Activated T-cell treated with anti-CD3 and anti-CD28 coated beads, Interleukin-2, amount 50 U/mL, for 72 hours (primary cell): ENCODE measurements around the gene TES. TPM values are rescaled to one million over a fixed set of nuclear protein-coding genes. Genes with fewer than 3 reads are reported as not detected.

Experiments used
- ATAC-seq, 2 donors: fragments of 150-1000 bp; cut with Tn5 transposase; replicated peaks in 1 of 2; 2 replicates each; pipeline ENCODE4 v1.10.0; 2021; ENCODE audit warnings: moderate library complexity in 2 of 2, mild to moderate bottlenecking in 1 of 2
- DNase-seq, 2 donors: peaks; one replicate each; pipeline ENCODE4 v3.0.0; 2021 to 2022; ENCODE audit warnings: mixed read lengths in 1 of 2
- H3K27ac Mint-ChIP-seq: one replicate; pipeline ENCODE4 v1.8.0; 2022; ENCODE audit warnings: mild to moderate bottlenecking, moderate library complexity, mixed read lengths
- H3K27me3 Mint-ChIP-seq: one replicate; pipeline ENCODE4 v1.8.0; 2022; ENCODE audit warnings: low read depth, mixed read lengths
- H3K36me3 Mint-ChIP-seq, 2 donors: one replicate each; pipeline ENCODE4 v1.8.0; 2022; ENCODE audit warnings: mixed read lengths in 2 of 2, mild to moderate bottlenecking in 1 of 2; ENCODE audit not compliant: insufficient read depth in 2 of 2
- H3K4me1 Mint-ChIP-seq: one replicate; pipeline ENCODE4 v1.8.0; 2022; ENCODE audit warnings: low read depth, mixed read lengths
- H3K4me3 Mint-ChIP-seq, 2 donors: one replicate each; pipeline ENCODE4 v1.8.0; 2022; ENCODE audit warnings: mild to moderate bottlenecking in 2 of 2, mixed read lengths in 2 of 2, moderate library complexity in 2 of 2
- H3K9me3 Mint-ChIP-seq, 2 donors: one replicate each; pipeline ENCODE4 v1.8.0; 2022; ENCODE audit warnings: mixed read lengths in 2 of 2
- total RNA-seq, 2 donors: library from RNA; stranded (reverse); gene quantifications; one replicate each; pipeline ENCODE4 v1.2.3, GENCODE V29; 2022

The TES gene
- total RNA-seq, 2 donors from 2014 or later, result 121 to 125 TPM

DNA sequence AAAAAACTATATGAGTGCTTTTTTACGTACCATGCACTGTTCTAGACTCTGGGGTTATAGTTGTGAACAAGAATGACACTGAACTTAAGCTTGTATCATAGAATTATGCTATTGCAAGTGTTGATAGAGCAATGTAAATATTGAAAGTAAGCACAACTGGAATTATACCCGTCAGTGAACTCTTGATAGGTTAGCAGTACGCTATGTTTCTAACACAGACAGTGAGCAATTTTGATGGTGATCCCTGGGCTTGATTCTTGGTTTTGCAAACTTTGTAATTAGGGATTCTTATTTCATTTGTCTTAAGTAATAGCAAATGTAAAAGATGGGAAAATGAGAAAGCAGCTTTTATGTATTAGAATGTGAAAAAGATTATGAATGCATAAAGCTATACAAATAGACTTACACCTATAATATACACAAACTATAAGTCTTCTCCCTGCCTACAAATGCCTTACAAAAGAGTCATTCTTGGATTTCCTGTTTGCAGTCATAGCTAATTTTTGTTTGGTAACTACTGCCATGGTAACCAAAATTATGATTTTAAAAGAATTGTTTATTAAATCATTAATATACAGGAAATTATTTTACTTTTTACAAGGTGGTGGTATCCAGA lies 6.7 kb downstream of the TES start:
- Mint-ChIP-seq H3K4me3 (peak overlapping the region in 1 of 2 donors; percentile 58), H3K27ac (no peak overlapping the region), H3K27me3 (no peaks in the 10 kb centered on the region), H3K36me3 (peaks cover 3 to 6% of the 10 kb centered on the region in 2 donors), H3K4me1 (peaks cover 93% of the 10 kb centered on the region), H3K9me3 (no peaks in the 10 kb centered on the region)
- DNase-seq (no peak), ATAC-seq (no peak)

DNA sequence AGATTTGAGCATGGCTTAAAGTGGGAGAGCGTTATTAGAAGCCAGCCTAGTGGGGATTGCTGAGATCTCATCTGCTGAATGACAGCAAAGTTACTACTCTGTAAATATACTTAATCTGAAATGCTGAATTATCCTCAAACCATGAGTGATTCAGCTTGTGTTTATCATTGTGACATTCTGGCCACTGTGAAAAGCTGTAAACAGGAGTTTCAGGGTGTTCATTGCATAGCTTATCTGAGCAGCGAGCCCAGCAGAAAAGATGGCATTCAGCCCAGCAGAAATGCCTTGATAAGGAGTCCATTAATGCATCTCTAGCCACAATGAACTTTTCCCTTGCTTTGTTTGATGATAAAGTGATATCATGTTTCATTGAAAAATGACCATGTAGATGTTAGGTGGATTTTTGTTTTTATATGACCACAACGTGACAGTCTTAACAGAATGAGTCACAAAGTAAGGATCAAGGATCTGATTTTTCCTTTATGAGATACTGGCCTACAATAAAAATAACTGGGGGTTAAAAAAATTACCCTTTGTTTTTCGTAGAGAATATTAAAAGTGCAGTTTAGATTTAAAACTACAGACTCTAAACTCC lies 7.8 kb downstream of the TES start:
- Mint-ChIP-seq H3K9me3 (no peaks in the 10 kb centered on the region), H3K4me3 (peak overlapping the region; percentile 29 to 72), H3K27ac (peak overlapping the region; percentile 89), H3K36me3 (peaks cover 1 to 4% of the 10 kb centered on the region in 2 donors), H3K4me1 (peaks cover 91% of the 10 kb centered on the region), H3K27me3 (no peaks in the 10 kb centered on the region)
- ATAC-seq, result no peak
- DNase-seq, result no peak

DNA sequence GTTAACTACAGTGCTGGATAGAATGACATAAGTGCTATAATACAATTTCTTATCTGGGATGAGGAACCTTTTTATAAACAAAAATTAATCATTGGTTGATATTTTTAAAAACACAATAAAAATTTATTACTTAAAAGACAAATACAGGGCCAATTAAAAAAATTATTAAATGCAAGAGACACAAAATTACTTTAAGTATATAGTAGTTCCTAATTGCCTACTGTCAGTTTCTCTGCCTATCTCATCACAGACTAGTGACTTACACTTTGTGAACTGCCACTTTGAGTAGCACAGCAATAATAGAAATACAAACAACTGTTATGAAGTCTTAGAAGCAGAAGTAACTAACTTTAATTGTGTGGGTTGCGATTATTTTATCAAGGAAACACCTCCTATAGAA lies 8.4 kb downstream of the TES start:
- DNase-seq (no peak), ATAC-seq (no peak)
- Mint-ChIP-seq H3K9me3 (no peaks in the 10 kb centered on the region), H3K27me3 (no peaks in the 10 kb centered on the region), H3K4me3 (peak overlapping the region; percentile 29 to 72), H3K4me1 (peaks cover 90% of the 10 kb centered on the region), H3K36me3 (peaks cover 1 to 4% of the 10 kb centered on the region in 2 donors), H3K27ac (peak overlapping the region; percentile 89)

DNA sequence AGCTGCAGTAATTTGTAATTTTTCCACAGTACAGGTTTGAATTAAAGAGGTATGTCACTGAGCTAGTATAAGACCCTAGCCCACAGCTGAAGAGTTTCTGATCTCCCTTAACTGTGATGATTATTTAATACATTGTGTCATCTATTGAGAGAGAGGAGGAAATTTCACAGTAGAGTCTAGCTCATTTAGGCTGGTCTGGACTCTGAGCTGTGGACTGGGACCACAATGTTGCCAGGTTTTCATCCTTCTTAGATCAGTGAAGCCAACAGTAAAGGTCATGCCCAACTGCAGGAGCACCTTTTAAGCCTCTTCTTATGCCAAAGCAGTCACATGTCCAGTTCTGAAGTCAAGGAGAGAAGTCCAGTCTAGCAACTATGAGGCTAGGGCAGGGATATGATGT lies 8.9 kb downstream of the TES start:
- Mint-ChIP-seq H3K27ac (no peak overlapping the region), H3K4me1 (peaks cover 90% of the 10 kb centered on the region), H3K9me3 (no peaks in the 10 kb centered on the region), H3K4me3 (no peak overlapping the region), H3K27me3 (no peaks in the 10 kb centered on the region), H3K36me3 (peaks cover 1 to 4% of the 10 kb centered on the region in 2 donors)
- DNase-seq (no peak), ATAC-seq (no peak)

DNA sequence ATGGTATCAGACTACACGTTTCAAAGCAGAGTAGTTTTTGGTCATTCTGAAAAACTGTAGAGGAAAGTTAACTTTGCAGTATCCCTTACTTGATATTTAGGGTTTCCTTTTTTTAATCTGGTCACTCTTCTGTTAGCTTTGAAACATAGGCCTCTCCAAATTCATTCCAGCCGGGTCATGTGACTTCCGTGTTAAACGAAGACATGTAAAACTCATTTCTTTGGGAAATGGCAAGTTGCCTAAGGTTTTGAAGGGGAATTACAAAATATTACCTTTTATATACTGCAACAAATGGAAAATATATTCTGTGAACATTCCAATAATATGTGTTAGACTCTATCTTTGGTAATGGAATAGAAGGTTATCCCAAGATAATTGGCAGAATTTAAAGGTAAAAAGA lies 9.5 kb downstream of the TES start:
- peaks cover 90% of the 10 kb centered on the region for H3K4me1 Mint-ChIP-seq
- DNase-seq (no peak), ATAC-seq (no peak)
- no peak overlapping the region for H3K4me3 Mint-ChIP-seq
- H3K27me3 Mint-ChIP-seq, result no peaks in the 10 kb centered on the region
- H3K36me3 Mint-ChIP-seq, result peaks cover 1 to 2% of the 10 kb centered on the region in 2 donors
- H3K27ac Mint-ChIP-seq, result no peak overlapping the region
- H3K9me3 Mint-ChIP-seq, result no peaks in the 10 kb centered on the region

DNA sequence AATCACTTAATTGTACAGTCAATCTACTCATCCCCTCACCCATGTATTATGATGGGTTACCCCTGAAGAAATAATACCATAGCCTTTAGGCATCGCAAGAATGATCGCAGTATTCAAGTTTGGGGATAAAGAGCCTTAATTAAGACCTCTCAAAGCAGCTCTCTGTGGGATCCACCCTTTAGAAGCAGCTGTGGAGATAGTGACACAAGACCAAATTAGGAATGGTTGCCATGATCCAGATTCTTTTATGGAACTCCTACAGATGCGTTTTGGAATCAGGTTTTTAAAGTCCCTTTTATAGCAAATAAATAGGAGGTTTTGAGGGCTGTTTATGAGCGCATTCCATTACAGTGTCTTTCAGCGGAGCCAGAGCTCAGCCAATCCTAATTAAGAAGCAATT lies 12.2 kb downstream of the TES start:
- Mint-ChIP-seq H3K27me3 (no peaks in the 10 kb centered on the region), H3K9me3 (no peaks in the 10 kb centered on the region), H3K4me1 (peaks cover 83% of the 10 kb centered on the region), H3K4me3 (no peak overlapping the region), H3K36me3 (peaks cover 0 to 1% of the 10 kb centered on the region in 2 donors), H3K27ac (no peak overlapping the region)
- ATAC-seq (no peak), DNase-seq (no peak)

DNA sequence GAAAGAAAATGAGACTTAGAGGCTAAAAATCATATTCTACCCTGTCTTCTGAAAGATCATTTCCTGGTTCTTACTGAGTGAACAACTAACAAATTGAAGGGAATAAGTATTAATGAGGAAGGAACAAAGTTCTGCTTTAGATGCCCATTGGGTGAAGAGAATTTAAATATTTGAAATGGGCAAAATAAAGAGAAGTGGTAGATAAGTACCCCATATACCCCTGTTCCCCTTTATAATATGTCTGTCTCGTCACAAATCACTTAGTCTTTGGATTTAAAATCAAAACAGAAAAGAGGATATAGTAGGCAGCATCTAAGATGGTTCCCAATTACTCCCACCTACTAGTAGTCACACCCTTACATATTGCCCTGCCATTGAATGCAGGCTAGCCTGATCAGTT lies 13.2 kb downstream of the TES start:
- Mint-ChIP-seq H3K27me3 (no peaks in the 10 kb centered on the region), H3K4me3 (peak overlapping the region; percentile 8 to 73), H3K36me3 (peaks cover 0 to 1% of the 10 kb centered on the region in 2 donors), H3K9me3 (no peaks in the 10 kb centered on the region), H3K4me1 (peaks cover 81% of the 10 kb centered on the region), H3K27ac (no peak overlapping the region)
- DNase-seq (no peak), ATAC-seq (no peak)

DNA sequence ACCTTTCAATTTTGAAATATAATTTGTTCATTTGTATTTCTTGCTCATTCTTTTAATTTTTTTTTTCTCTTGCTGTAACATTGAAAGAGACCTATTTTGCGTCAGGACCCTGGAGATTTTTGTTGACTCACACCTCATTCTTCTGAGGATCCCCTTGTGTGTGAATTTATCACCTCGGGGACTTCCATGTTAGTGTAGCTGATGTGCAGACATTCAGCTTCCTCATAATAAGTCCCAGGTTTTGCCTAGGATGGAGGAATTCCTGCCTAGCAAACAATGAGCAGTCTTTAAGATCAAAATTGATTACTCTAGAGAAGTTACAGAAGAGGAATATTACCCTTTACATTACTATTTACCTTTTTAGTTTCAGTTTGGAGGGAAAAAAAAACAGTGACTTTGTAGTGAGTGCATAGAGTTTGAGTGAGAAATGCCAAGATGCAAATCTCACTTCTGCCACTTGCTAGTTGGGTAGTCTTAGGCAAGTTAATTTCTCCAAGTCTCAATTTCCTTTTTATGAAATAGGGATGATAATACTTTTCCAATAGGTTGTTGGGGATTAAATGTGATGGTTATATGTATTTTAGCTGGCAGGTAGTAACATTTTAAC lies 14.3 kb downstream of the TES start:
- Mint-ChIP-seq H3K27me3 (no peaks in the 10 kb centered on the region), H3K4me1 (peaks cover 78% of the 10 kb centered on the region), H3K4me3 (peak overlapping the region; percentile 27 to 73), H3K27ac (peak overlapping the region; percentile 31), H3K9me3 (no peaks in the 10 kb centered on the region), H3K36me3 (peaks cover 0 to 1% of the 10 kb centered on the region in 2 donors)
- DNase-seq (peak in 1 of 2 donors; percentile 22), ATAC-seq (peak; percentile 82 to 87)

DNA sequence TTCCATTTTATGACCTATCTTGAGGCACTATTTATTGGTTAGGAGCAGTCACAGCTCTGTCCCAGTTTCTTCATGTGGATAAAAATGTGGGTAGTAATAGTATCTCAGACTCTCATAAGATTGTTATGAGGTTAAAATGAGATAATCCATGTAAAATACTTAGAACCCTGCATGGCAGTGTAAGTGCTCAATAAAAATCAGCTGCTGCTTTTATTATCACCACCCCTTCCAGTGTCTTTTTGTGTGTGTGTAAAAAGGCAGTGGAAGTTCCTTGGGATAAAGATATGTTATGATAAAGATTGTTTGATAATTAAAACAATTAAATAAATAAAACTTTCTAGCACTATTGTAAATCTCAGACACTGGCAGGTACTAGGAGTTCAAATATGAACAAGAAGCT lies 15.5 kb downstream of the TES start:
- no peak for DNase-seq
- no peaks in the 10 kb centered on the region for H3K27me3 Mint-ChIP-seq
- peaks cover 79% of the 10 kb centered on the region for H3K4me1 Mint-ChIP-seq
- H3K9me3 Mint-ChIP-seq, result no peaks in the 10 kb centered on the region
- no peak overlapping the region for H3K27ac Mint-ChIP-seq
- H3K36me3 Mint-ChIP-seq, result peaks cover 0 to 1% of the 10 kb centered on the region in 2 donors
- no peak for ATAC-seq
- no peak overlapping the region for H3K4me3 Mint-ChIP-seq

DNA sequence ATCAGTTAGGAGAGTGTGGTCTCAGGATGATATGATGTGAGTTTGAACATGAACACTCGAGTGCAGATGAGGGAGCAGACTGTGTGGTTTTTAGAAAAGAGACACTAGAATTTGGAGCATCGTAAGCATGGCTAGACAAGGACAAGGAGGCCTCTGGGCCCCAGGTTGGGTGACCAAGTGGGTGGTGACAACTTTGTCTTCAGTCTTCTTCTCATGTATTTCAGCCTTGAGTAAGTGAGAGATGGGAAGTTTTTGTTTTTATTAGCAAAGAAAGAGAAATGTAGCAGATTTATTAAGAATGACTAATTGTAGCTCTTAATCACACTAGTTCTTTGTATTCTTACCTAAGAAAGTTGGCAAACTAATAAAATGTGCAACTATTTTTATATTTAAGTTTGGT lies 16.3 kb downstream of the TES start:
- H3K4me1 Mint-ChIP-seq, result peaks cover 79% of the 10 kb centered on the region
- H3K9me3 Mint-ChIP-seq, result no peaks in the 10 kb centered on the region
- H3K27me3 Mint-ChIP-seq, result no peaks in the 10 kb centered on the region
- no peak for DNase-seq
- H3K4me3 Mint-ChIP-seq, result no peak overlapping the region
- peak overlapping the region; percentile 11 for H3K27ac Mint-ChIP-seq
- H3K36me3 Mint-ChIP-seq, result peaks cover 0 to 1% of the 10 kb centered on the region in 2 donors
- no peak for ATAC-seq

DNA sequence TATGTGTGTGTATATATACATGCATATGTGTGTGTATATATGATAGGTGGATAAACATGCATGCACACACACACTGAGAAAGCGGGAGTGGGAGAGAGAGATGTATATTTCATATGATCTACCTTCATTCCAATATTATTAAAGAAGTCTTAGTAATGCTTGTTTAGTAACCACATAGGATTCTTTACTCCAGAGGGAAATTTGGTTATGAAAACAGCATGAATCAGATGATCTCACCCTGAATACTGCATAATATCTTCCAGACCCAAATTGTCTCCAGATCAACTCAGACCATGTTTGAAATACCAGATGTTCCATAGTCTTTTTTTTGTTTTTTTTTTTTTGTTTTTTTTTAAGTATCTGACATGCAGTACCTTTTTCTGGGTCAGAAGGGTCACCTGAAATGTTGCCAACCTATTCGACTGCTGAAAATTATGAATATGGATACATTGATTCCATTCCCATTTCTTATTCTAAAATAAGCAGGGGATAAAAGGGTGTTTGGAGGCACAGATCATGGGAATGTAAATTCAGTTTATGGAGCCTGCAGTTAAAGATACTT lies 17.4 kb downstream of the TES start:
- no peak overlapping the region for H3K27ac Mint-ChIP-seq
- no peaks in the 10 kb centered on the region for H3K27me3 Mint-ChIP-seq
- DNase-seq, result no peak
- H3K9me3 Mint-ChIP-seq, result no peaks in the 10 kb centered on the region
- no peak overlapping the region for H3K4me3 Mint-ChIP-seq
- peaks cover 77% of the 10 kb centered on the region for H3K4me1 Mint-ChIP-seq
- H3K36me3 Mint-ChIP-seq, result no peaks in the 10 kb centered on the region
- no peak for ATAC-seq

DNA sequence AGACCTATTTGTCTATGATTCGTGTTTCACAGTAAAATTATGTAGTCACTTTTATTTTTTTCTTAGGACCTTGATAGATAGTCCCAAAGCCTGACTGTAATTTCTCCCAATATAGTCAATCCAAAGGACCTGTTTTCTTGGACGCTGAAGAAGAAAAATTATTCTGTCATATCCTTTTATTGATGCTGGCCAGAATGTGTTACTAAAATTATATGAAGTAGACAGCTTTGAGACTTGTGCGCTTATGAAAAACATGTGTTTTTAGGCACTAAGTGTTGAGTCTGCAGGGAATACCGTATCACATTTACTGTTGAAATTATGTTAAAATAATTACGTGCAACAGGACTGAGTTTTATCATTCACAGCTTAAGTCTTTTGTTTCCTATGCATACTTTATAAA lies 17.9 kb downstream of the TES start:
- ATAC-seq, result no peak
- no peak overlapping the region for H3K4me3 Mint-ChIP-seq
- peaks cover 75% of the 10 kb centered on the region for H3K4me1 Mint-ChIP-seq
- no peaks in the 10 kb centered on the region for H3K27me3 Mint-ChIP-seq
- no peak overlapping the region for H3K27ac Mint-ChIP-seq
- H3K9me3 Mint-ChIP-seq, result no peaks in the 10 kb centered on the region
- no peak for DNase-seq
- H3K36me3 Mint-ChIP-seq, result no peaks in the 10 kb centered on the region

DNA sequence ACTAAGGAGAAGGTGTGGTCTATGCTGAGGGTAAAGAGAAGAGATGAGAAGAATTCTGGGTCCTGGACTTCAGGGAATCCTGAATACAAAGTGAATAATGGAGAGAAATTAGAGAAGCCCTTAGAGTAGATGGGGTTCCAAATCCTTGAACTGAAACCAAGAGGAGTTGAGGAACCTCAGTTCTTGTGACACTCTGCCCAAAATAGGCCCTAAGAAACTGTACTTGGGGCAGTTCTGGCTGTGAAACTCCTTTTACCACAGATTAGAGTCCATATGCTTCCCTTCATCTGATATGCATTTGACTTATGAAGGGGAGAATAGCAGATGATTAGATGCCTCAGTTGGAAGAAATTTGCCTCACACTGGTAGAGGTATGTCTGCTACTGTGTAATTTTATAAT lies 19.0 kb downstream of the TES start:
- Mint-ChIP-seq H3K9me3 (no peaks in the 10 kb centered on the region), H3K36me3 (no peaks in the 10 kb centered on the region), H3K27ac (no peak overlapping the region), H3K4me1 (peaks cover 73% of the 10 kb centered on the region), H3K4me3 (no peak overlapping the region), H3K27me3 (no peaks in the 10 kb centered on the region)
- no peak for ATAC-seq
- DNase-seq, result no peak
